Measurements from ENCODE around the gene RBBP6. TPM values are rescaled to one million over a fixed set of nuclear protein-coding genes. Genes with fewer than 3 reads are reported as not detected.

RBBP6 gene
- total and polyA plus RNA-seq, 2 experiments from 2014 or later, result 40.2 to 88.9 TPM

DNA sequence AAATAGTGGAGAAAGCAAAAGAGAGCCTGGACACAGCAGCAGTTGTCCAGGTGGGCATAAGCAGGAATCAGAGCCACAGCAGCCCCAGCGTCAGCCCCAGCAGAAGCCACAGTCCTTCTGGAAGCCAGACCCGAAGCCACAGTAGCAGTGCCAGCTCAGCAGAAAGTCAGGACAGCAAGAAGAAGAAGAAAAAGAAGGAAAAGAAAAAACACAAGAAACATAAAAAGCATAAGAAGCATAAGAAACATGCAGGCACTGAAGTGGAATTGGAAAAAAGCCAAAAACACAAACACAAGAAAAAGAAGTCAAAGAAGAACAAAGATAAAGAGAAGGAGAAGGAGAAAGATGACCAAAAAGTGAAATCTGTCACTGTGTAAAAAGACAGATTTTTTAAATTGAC, 32.7 kb downstream of the RBBP6 start:
- peaks cover 10% of the 10 kb centered on the region for H3K27me3 Mint-ChIP-seq (ENCODE audit: insufficient read depth, low read depth, poor library complexity)
- 0 out of 2 replicates have a peak, but pooled peaks cover 5% of the 10 kb centered on the region for H4K20me1 ChIP-seq (replicated peaks; ENCODE audit: insufficient read depth)
- TF ChIP-seq EZH2phosphoT487 (IDR thresholded peaks at IDR 0.05; ENCODE audit: unreplicated experiment), result no peak
- TF ChIP-seq, protein P1, sequence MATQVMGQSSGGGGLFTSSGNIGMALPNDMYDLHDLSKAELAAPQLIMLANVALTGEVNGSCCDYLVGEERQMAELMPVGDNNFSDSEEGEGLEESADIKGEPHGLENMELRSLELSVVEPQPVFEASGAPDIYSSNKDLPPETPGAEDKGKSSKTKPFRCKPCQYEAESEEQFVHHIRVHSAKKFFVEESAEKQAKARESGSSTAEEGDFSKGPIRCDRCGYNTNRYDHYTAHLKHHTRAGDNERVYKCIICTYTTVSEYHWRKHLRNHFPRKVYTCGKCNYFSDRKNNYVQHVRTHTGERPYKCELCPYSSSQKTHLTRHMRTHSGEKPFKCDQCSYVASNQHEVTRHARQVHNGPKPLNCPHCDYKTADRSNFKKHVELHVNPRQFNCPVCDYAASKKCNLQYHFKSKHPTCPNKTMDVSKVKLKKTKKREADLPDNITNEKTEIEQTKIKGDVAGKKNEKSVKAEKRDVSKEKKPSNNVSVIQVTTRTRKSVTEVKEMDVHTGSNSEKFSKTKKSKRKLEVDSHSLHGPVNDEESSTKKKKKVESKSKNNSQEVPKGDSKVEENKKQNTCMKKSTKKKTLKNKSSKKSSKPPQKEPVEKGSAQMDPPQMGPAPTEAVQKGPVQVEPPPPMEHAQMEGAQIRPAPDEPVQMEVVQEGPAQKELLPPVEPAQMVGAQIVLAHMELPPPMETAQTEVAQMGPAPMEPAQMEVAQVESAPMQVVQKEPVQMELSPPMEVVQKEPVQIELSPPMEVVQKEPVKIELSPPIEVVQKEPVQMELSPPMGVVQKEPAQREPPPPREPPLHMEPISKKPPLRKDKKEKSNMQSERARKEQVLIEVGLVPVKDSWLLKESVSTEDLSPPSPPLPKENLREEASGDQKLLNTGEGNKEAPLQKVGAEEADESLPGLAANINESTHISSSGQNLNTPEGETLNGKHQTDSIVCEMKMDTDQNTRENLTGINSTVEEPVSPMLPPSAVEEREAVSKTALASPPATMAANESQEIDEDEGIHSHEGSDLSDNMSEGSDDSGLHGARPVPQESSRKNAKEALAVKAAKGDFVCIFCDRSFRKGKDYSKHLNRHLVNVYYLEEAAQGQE (IDR thresholded peaks at IDR 0.05; ENCODE audit: unreplicated experiment), result no peak
- no peak for TF ChIP-seq CREB1 (CRISPR knock-in tag; IDR thresholded peaks at IDR 0.05; ENCODE audit: low read depth)
- TF ChIP-seq ZNF331 (CRISPR knock-in tag; IDR thresholded peaks at IDR 0.05; ENCODE audit: low read depth), result no peak
- no peak for TF ChIP-seq STAT1 (IDR thresholded peaks at IDR 0.05; ENCODE audit: unreplicated experiment)
- TF ChIP-seq, protein P2, sequence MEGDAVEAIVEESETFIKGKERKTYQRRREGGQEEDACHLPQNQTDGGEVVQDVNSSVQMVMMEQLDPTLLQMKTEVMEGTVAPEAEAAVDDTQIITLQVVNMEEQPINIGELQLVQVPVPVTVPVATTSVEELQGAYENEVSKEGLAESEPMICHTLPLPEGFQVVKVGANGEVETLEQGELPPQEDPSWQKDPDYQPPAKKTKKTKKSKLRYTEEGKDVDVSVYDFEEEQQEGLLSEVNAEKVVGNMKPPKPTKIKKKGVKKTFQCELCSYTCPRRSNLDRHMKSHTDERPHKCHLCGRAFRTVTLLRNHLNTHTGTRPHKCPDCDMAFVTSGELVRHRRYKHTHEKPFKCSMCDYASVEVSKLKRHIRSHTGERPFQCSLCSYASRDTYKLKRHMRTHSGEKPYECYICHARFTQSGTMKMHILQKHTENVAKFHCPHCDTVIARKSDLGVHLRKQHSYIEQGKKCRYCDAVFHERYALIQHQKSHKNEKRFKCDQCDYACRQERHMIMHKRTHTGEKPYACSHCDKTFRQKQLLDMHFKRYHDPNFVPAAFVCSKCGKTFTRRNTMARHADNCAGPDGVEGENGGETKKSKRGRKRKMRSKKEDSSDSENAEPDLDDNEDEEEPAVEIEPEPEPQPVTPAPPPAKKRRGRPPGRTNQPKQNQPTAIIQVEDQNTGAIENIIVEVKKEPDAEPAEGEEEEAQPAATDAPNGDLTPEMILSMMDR (conservative IDR thresholded peaks at IDR 0.05; ENCODE audit: low read depth in 2 of 2), result no peak
- TF ChIP-seq, protein P3, sequence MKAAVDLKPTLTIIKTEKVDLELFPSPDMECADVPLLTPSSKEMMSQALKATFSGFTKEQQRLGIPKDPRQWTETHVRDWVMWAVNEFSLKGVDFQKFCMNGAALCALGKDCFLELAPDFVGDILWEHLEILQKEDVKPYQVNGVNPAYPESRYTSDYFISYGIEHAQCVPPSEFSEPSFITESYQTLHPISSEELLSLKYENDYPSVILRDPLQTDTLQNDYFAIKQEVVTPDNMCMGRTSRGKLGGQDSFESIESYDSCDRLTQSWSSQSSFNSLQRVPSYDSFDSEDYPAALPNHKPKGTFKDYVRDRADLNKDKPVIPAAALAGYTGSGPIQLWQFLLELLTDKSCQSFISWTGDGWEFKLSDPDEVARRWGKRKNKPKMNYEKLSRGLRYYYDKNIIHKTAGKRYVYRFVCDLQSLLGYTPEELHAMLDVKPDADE (IDR thresholded peaks at IDR 0.05), result no peak
- TF ChIP-seq, protein P4, sequence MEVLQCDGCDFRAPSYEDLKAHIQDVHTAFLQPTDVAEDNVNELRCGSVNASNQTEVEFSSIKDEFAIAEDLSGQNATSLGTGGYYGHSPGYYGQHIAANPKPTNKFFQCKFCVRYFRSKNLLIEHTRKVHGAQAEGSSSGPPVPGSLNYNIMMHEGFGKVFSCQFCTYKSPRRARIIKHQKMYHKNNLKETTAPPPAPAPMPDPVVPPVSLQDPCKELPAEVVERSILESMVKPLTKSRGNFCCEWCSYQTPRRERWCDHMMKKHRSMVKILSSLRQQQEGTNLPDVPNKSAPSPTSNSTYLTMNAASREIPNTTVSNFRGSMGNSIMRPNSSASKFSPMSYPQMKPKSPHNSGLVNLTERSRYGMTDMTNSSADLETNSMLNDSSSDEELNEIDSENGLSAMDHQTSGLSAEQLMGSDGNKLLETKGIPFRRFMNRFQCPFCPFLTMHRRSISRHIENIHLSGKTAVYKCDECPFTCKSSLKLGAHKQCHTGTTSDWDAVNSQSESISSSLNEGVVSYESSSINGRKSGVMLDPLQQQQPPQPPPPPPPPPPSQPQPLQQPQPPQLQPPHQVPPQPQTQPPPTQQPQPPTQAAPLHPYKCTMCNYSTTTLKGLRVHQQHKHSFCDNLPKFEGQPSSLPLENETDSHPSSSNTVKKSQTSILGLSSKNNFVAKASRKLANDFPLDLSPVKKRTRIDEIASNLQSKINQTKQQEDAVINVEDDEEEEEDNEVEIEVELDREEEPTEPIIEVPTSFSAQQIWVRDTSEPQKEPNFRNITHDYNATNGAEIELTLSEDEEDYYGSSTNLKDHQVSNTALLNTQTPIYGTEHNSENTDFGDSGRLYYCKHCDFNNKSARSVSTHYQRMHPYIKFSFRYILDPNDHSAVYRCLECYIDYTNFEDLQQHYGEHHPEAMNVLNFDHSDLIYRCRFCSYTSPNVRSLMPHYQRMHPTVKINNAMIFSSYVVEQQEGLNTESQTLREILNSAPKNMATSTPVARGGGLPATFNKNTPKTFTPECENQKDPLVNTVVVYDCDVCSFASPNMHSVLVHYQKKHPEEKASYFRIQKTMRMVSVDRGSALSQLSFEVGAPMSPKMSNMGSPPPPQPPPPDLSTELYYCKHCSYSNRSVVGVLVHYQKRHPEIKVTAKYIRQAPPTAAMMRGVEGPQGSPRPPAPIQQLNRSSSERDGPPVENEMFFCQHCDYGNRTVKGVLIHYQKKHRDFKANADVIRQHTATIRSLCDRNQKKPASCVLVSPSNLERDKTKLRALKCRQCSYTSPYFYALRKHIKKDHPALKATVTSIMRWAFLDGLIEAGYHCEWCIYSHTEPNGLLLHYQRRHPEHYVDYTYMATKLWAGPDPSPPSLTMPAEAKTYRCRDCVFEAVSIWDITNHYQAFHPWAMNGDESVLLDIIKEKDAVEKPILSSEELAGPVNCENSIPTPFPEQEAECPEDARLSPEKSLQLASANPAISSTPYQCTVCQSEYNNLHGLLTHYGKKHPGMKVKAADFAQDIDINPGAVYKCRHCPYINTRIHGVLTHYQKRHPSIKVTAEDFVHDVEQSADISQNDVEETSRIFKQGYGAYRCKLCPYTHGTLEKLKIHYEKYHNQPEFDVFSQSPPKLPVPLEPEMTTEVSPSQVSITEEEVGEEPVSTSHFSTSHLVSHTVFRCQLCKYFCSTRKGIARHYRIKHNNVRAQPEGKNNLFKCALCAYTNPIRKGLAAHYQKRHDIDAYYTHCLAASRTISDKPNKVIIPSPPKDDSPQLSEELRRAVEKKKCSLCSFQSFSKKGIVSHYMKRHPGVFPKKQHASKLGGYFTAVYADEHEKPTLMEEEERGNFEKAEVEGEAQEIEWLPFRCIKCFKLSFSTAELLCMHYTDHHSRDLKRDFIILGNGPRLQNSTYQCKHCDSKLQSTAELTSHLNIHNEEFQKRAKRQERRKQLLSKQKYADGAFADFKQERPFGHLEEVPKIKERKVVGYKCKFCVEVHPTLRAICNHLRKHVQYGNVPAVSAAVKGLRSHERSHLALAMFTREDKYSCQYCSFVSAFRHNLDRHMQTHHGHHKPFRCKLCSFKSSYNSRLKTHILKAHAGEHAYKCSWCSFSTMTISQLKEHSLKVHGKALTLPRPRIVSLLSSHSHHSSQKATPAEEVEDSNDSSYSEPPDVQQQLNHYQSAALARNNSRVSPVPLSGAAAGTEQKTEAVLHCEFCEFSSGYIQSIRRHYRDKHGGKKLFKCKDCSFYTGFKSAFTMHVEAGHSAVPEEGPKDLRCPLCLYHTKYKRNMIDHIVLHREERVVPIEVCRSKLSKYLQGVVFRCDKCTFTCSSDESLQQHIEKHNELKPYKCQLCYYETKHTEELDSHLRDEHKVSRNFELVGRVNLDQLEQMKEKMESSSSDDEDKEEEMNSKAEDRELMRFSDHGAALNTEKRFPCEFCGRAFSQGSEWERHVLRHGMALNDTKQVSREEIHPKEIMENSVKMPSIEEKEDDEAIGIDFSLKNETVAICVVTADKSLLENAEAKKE (CRISPR knock-in tag; IDR thresholded peaks at IDR 0.05), result no peak
- TF ChIP-seq ZNF114 (CRISPR knock-in tag; IDR thresholded peaks at IDR 0.05), result no peak
- no peak for TF ChIP-seq NANOG (IDR thresholded peaks at IDR 0.05; ENCODE audit: borderline replicate concordance)
- no peak for TF ChIP-seq EZH2 (IDR thresholded peaks at IDR 0.05; ENCODE audit: low read depth, unreplicated experiment)
- TF ChIP-seq JUNB (IDR thresholded peaks at IDR 0.05; ENCODE audit: unreplicated experiment), result no peak
- TF ChIP-seq POLR2AphosphoS5 (IDR thresholded peaks at IDR 0.05; ENCODE audit: low read depth), result no peak
- H3K4me1 ChIP-seq (ENCODE audit: insufficient read depth), result no peaks in the 10 kb centered on the region
- H3K36me3 Mint-ChIP-seq (ENCODE audit: low read depth), result peaks cover 79% of the 10 kb centered on the region
- H3K4me3 ChIP-seq, result no peak overlapping the region
- peaks cover 47% of the 10 kb centered on the region for H3K9me3 Mint-ChIP-seq
- H3K36me3 ChIP-seq (ENCODE audit: insufficient read depth), result peaks cover 58% of the 10 kb centered on the region
- H3K27me3 ChIP-seq (ENCODE audit: insufficient read depth), result no peaks in the 10 kb centered on the region
- H3F3A ChIP-seq (replicated peaks; ENCODE audit: low read depth), result no peaks in the 10 kb centered on the region
- DNase-seq (ENCODE audit: low spot score) (no peak), ATAC-seq (no peak)
- no peaks in the 10 kb centered on the region for H3K9me2 ChIP-seq (ENCODE audit: insufficient read depth)
- no peaks in the 10 kb centered on the region for H3K79me2 ChIP-seq (replicated peaks; ENCODE audit: insufficient read depth)
- H3K4me3 Mint-ChIP-seq, result no peak overlapping the region
- H3K4me2 ChIP-seq, result no peak overlapping the region
- no peak overlapping the region for H3K27ac ChIP-seq (ENCODE audit: low read depth)
- H2AFZ ChIP-seq, result no peak overlapping the region
- H3K4me1 Mint-ChIP-seq, result no peaks in the 10 kb centered on the region
- H3K27ac Mint-ChIP-seq, result no peak overlapping the region

Data from GM23338 (cell line).